ENCODE results near the gene SLC6A2.

Gene SLC6A2

GRCh38 chr16:55671206-55671973 lies 15.6 kb downstream of the SLC6A2 start:
- no peak for DNase-seq (ENCODE audit: low spot score)
- no peak for FAIRE-seq

- FAIRE-seq (no peak), DNase-seq (ENCODE audit: low spot score) (no peak)
These were observed 16.1 kb downstream of the SLC6A2 start for GRCh38 chr16:55671974-55672280.

GRCh38 chr16:55672471-55672870 lies 16.7 kb downstream of the SLC6A2 start:
- DNase-seq (ENCODE audit: low spot score) (no peak), FAIRE-seq (no peak)

GRCh38 chr16:55678161-55678821 lies 22.5 kb downstream of the SLC6A2 start:
- FAIRE-seq (no peak), DNase-seq (ENCODE audit: low spot score) (no peak)

GRCh38 chr16:55682086-55682485 lies 26.3 kb downstream of the SLC6A2 start:
- DNase-seq (ENCODE audit: low spot score), result no peak
- FAIRE-seq, result no peak

- DNase-seq (ENCODE audit: low spot score), result no peak
These were observed 30.2 kb downstream of the SLC6A2 start for GRCh38 chr16:55685973-55686372.

GRCh38 chr16:55686671-55687070 lies 30.9 kb downstream of the SLC6A2 start:
- no peak for DNase-seq (ENCODE audit: low spot score)
- FAIRE-seq, result no peak

More at GRCh38 chr16:55685973-55686372, 30.2 kb downstream of the SLC6A2 start:
- no peak for FAIRE-seq

- FAIRE-seq (no peak), DNase-seq (ENCODE audit: low spot score) (no peak)
These were observed 32.0 kb downstream of the SLC6A2 start for GRCh38 chr16:55687802-55688201.

GRCh38 chr16:55690841-55691240 lies 35.1 kb downstream of the SLC6A2 start:
- no peak for DNase-seq (ENCODE audit: low spot score)
- no peak for FAIRE-seq

- DNase-seq (ENCODE audit: low spot score) (no peak), FAIRE-seq (no peak)
These were observed 36.0 kb downstream of the SLC6A2 start for GRCh38 chr16:55691771-55692170.

GRCh38 chr16:55695595-55695994 lies 39.8 kb downstream of the SLC6A2 start:
- FAIRE-seq (no peak), DNase-seq (ENCODE audit: low spot score) (no peak)

GRCh38 chr16:55697867-55698266 lies 42.1 kb downstream of the SLC6A2 start:
- no peak for FAIRE-seq
- no peak for DNase-seq (ENCODE audit: low spot score)

- DNase-seq (ENCODE audit: low spot score), result no peak
These were observed 42.5 kb downstream of the SLC6A2 start for GRCh38 chr16:55698331-55698730.

GRCh38 chr16:55698946-55699345 lies 43.2 kb downstream of the SLC6A2 start:
- FAIRE-seq (no peak), DNase-seq (ENCODE audit: low spot score) (no peak)

More at GRCh38 chr16:55698331-55698730, 42.5 kb downstream of the SLC6A2 start:
- FAIRE-seq, result no peak

GRCh38 chr16:55699616-55700015 lies 43.8 kb downstream of the SLC6A2 start:
- no peak for FAIRE-seq
- no peak for DNase-seq (ENCODE audit: low spot score)

- DNase-seq (ENCODE audit: low spot score) (no peak), FAIRE-seq (no peak)
These were observed 44.3 kb downstream of the SLC6A2 start for GRCh38 chr16:55700067-55700466.

- FAIRE-seq, result no peak
- no peak for DNase-seq (ENCODE audit: low spot score)
These were observed 45.2 kb downstream of the SLC6A2 start for GRCh38 chr16:55700961-55701360.

- FAIRE-seq (no peak), DNase-seq (ENCODE audit: low spot score) (peak; percentile 36)
These were observed 45.9 kb downstream of the SLC6A2 start for GRCh38 chr16:55701442-55702319.

GRCh38 chr16:55703003-55704001 lies 47.5 kb downstream of the SLC6A2 start:
- DNase-seq (ENCODE audit: low spot score), result peak; percentile 20
- no peak for FAIRE-seq

- DNase-seq (ENCODE audit: low spot score), result no peak
- FAIRE-seq, result no peak
These were observed 51.1 kb downstream of the SLC6A2 start for GRCh38 chr16:55706739-55707384.
